ENCODE measurements around the gene CPT1C.
"Not testable (repeated sequence)": the region's sequence is repeated elsewhere in the genome, so short reads cannot be mapped to it uniquely, and the experiment has no call there.

DNA sequence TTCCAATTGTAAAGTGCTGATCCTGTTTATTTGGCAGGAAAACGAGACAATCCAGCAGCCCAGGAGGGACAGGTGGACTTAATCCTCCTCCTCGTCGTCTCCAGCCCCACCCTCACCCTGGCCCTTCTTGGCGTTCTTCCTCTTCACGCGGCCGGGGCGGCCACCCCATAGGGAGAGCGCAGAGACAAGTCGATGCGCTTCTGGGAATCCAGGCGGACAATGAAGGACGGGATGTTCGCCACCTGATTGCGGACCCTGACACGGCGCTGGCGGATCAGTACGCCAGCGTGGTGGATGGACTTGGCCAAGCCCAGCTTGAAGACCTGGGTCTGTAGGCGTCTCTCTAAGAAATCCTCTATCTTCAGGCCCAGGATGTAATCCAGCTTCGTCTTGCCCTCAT lies 28.5 kb downstream of the CPT1C start:
- TF ChIP-seq POLR2A (IDR thresholded peaks at IDR 0.05), result not testable (repeated sequence)
- TF ChIP-seq, protein P1, sequence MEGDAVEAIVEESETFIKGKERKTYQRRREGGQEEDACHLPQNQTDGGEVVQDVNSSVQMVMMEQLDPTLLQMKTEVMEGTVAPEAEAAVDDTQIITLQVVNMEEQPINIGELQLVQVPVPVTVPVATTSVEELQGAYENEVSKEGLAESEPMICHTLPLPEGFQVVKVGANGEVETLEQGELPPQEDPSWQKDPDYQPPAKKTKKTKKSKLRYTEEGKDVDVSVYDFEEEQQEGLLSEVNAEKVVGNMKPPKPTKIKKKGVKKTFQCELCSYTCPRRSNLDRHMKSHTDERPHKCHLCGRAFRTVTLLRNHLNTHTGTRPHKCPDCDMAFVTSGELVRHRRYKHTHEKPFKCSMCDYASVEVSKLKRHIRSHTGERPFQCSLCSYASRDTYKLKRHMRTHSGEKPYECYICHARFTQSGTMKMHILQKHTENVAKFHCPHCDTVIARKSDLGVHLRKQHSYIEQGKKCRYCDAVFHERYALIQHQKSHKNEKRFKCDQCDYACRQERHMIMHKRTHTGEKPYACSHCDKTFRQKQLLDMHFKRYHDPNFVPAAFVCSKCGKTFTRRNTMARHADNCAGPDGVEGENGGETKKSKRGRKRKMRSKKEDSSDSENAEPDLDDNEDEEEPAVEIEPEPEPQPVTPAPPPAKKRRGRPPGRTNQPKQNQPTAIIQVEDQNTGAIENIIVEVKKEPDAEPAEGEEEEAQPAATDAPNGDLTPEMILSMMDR (IDR thresholded peaks at IDR 0.05), result not testable (repeated sequence)

Measured in body of pancreas (tissue), 4 donors.